BE2C (cell line): ENCODE measurements around the gene NEMF.

Experiments used
- DNase-seq: peaks from one replicate; pipeline ENCODE4 v3.0.0-alpha.2; 2020
- H3K27me3 ChIP-seq: fragments of 250-450 bp; sonication (Bioruptor Pico); 2 replicates; pipeline ENCODE4 v1.5.1; 2020; ENCODE audit warnings: mild to moderate bottlenecking
- H3K36me3 ChIP-seq: fragments of 250-450 bp; sonication (Bioruptor Pico); 2 replicates; pipeline ENCODE4 v1.5.1; 2020; ENCODE audit warnings: mild to moderate bottlenecking
- H3K4me1 ChIP-seq: fragments of 250-450 bp; sonication (Bioruptor Pico); 2 replicates; pipeline ENCODE4 v1.5.1; 2020
- H3K4me3 ChIP-seq: 2 replicates; pipeline ENCODE4 v1.5.1; 2011; ENCODE audit warnings: low read depth, low read length
- H3K9me3 ChIP-seq: fragments of 250-450 bp; sonication (Bioruptor Pico); 2 replicates; pipeline ENCODE4 v1.5.1; 2020
- TF ChIP-seq, protein P1 (sequence below): IDR thresholded peaks from 2 replicates; pipeline ENCODE4 v1.5.1; 2012; ENCODE audit warnings: mild to moderate bottlenecking, low read depth, low read length

Gene NEMF

DNA sequence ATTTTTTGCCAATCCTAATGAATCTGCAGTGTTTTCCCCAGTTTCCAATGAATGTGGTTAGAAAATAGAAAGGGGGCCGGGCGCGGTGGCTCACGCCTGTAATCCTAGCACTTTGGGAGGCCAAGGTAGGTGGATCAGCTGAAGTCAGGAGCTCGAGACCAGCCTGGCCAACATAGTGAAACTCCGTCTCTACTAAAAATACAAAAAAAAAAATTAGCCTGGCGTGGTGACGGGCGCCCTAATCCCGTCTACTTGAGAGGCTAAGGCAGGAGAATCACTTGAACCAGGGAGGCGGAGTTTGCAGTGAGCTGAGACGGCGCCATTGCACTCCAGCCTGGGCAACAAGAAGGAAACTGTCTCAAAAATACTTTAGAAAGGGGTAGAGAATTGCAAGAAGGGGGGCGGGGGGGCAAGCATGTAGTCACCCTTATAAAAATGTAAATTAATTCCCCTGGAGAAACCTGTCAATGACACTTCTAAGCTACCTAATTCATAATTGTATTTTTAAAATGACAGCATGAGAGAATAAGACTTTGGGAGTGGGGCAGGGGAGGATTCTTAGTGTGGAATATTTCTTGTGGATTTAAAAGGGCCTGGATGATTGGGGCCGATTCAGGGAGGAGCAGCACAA is 82.9 kb downstream of the NEMF start:
- TF ChIP-seq, protein P1, sequence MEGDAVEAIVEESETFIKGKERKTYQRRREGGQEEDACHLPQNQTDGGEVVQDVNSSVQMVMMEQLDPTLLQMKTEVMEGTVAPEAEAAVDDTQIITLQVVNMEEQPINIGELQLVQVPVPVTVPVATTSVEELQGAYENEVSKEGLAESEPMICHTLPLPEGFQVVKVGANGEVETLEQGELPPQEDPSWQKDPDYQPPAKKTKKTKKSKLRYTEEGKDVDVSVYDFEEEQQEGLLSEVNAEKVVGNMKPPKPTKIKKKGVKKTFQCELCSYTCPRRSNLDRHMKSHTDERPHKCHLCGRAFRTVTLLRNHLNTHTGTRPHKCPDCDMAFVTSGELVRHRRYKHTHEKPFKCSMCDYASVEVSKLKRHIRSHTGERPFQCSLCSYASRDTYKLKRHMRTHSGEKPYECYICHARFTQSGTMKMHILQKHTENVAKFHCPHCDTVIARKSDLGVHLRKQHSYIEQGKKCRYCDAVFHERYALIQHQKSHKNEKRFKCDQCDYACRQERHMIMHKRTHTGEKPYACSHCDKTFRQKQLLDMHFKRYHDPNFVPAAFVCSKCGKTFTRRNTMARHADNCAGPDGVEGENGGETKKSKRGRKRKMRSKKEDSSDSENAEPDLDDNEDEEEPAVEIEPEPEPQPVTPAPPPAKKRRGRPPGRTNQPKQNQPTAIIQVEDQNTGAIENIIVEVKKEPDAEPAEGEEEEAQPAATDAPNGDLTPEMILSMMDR, result no peak

DNA sequence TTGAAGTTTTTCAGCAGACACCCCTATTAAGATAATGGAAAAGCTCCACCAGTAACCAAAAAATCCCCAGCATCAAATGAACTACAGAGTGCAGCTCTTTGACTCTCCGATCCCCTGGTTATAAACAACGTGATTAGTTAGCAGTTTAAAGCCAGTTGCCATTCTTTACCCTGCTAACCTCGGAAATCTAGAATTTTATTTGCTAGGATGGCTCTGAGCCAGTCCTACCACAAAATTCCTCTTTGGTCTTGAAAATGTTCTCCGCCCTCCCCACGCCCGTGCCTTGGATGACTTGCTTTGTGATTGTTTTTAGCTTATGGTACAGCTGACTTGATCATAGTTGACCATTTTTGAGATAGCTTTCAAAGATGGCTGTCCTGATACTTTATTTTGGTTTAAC is 83.4 kb downstream of the NEMF start:
- Histone ChIP-seq H3K9me3 (no peaks in the 10 kb centered on the region), H3K4me1 (no peaks in the 10 kb centered on the region), H3K27me3 (no peaks in the 10 kb centered on the region), H3K4me3 (peak overlapping the region; percentile 94), H3K36me3 (no peaks in the 10 kb centered on the region)
- TF ChIP-seq, protein P1, result no peak
- DNase-seq, result no peak

More for the DNA sequence above, 82.9 kb downstream of the NEMF start:
- H3K4me3 ChIP-seq, result peak overlapping the region; percentile 94
- no peaks in the 10 kb centered on the region for H3K27me3 ChIP-seq
- peaks cover 2% of the 10 kb centered on the region; the same call in 1 of the 2 replicates for H3K36me3 ChIP-seq
- H3K9me3 ChIP-seq, result no peaks in the 10 kb centered on the region
- DNase-seq, result no peak
- H3K4me1 ChIP-seq, result no peaks in the 10 kb centered on the region

DNA sequence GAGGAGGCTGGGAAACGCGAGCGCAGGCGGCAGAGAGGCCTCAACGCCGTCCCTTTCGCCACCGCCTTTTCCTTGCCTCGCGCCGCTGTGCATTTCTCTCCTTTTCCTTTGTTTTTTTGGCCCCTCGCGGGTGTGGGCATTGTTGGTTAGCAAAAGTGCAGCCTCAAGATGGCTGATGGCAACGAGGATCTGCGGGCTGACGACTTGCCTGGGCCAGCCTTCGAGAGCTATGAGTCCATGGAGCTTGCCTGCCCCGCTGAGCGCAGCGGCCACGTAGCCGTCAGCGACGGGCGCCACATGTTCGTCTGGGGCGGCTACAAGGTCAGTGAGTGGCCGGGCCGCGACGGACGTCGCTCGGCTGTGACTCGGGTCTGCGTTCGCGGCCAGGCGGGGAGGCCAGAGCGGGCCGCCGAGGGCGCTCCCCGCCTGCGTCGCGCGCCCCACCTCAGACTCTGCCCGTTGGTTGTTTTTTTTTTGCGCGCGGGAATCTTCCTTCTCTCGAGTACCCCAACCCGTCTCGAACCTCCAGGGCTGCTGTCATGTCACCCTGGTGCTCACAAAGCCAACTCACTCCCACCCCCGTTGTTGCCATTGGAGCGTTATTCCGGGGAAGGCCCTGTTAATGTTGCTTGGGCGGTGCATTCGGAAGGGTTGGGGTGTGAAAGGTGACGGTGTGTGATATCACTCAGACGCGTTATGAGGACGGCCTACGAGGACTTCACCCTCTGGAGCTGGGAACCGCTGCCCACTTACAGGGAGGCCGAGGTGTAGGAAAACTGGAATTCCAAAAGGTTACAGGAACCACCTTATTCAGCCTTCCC is 84.1 kb downstream of the NEMF start:
- Histone ChIP-seq H3K36me3 (no peaks in the 10 kb centered on the region), H3K27me3 (no peaks in the 10 kb centered on the region), H3K4me3 (peak overlapping the region; percentile 94), H3K4me1 (no peaks in the 10 kb centered on the region), H3K9me3 (no peaks in the 10 kb centered on the region)
- TF ChIP-seq, protein P1, result no peak
- peak; percentile 40 for DNase-seq

DNA sequence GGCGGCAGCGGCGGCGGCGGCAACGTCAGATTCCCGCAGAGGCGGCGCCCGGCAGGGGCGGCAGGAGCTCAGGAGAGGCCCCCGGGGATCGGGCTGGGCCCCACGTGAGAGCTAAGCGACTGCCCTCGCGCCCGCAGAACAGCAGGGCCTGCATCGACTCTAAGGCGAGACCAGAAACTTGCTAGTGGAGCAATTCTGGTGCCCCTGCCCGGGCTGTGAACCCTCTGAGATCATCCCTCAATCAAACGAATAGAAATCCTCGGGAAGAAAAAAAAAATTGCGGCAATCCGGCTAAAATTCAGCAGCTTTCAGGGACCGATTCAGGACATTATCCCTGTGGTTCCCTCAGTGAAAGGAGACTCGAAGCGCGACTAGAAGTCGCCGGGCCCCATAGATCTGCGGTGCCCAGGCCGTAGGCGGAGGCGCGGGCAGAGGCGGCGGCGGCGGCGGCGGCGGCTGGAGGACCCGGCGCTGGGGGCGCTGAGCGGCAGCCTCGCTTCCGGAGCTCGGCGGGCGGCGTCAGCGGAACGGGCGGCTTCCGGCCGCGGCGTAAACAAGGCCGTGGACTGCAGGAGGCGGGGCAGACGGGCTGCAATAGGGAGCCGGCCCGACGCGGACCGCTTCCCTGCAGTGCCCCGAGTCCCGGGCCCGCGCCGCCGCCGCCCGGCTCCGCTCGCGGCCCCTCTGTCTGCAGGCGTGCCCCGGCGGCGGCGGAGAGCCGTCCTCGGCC is 84.9 kb downstream of the NEMF start, which contains the start of gene KLHDC2:
KLHDC2 (plus strand) TSS at position 583 of the 730 bp plus-strand sequence. CDS start 316 bp downstream, outside the sequence.
- Histone ChIP-seq H3K4me1 (no peaks in the 10 kb centered on the region), H3K4me3 (peak within 1 kb of the TSS; percentile 94), H3K36me3 (no peaks in the 10 kb centered on the region), H3K9me3 (no peaks in the 10 kb centered on the region), H3K27me3 (no peaks in the 10 kb centered on the region)
- peak; percentile 94 for DNase-seq
- TF ChIP-seq, protein P1, result no peak

DNA sequence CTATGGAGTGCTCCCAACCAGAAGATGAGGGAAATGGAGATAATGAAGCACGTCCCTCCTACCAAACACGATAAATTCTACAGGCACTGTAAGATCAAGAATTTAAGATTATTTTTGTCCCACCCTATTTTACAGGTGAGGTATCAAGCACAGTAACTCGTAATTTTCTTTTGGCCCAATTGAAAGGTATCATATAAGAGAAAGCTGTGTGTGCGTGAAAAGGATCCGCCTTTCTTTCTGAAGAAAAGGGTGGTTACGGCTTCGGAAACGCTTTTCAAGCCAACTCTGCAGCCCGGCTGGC is 85.4 kb downstream of the NEMF start:
- TF ChIP-seq, protein P1, result no peak
- Histone ChIP-seq H3K4me3 (peak overlapping the region; percentile 77), H3K4me1 (no peaks in the 10 kb centered on the region), H3K36me3 (no peaks in the 10 kb centered on the region), H3K9me3 (no peaks in the 10 kb centered on the region), H3K27me3 (no peaks in the 10 kb centered on the region)
- DNase-seq, result no peak
